Adipocyte (in vitro differentiated cells): ENCODE results near the gene NMRK1.
A peak's percentile ranks its signal among the peaks of the same experiment; 100 is the strongest.

Experiments used
- DNase-seq: peaks from one replicate; pipeline ENCODE4 v3.0.0-alpha.2; 2015; ENCODE audit warnings: low read depth
- H3K27me3 ChIP-seq: replicated peaks from 2 replicates; pipeline ENCODE4 v1.7.0; 2013; ENCODE audit warnings: mild to moderate bottlenecking, low read length, moderate library complexity; ENCODE audit not compliant: control insufficient read depth, insufficient read depth
- H3K36me3 ChIP-seq: 2 replicates; pipeline ENCODE4 v1.7.0; 2013; ENCODE audit warnings: low read length, mild to moderate bottlenecking, moderate library complexity; ENCODE audit not compliant: control insufficient read depth, insufficient read depth, severe bottlenecking
- H3K4me1 ChIP-seq: 2 replicates; pipeline ENCODE4 v1.7.0; 2013; ENCODE audit warnings: mild to moderate bottlenecking, low read length, moderate library complexity; ENCODE audit not compliant: control insufficient read depth, insufficient read depth
- H3K4me3 ChIP-seq: 2 replicates; pipeline ENCODE4 v1.7.0; 2013; ENCODE audit warnings: mild to moderate bottlenecking, low read length, moderate library complexity
- H3K9ac ChIP-seq: 2 replicates; pipeline ENCODE4 v1.7.0; 2013; ENCODE audit warnings: mild to moderate bottlenecking, low read length, moderate library complexity
- H3K9me3 ChIP-seq: 2 replicates; pipeline ENCODE4 v1.7.0; 2013; ENCODE audit warnings: mild to moderate bottlenecking, low read length, moderate library complexity; ENCODE audit not compliant: control insufficient read depth

NMRK1 gene

DNA sequence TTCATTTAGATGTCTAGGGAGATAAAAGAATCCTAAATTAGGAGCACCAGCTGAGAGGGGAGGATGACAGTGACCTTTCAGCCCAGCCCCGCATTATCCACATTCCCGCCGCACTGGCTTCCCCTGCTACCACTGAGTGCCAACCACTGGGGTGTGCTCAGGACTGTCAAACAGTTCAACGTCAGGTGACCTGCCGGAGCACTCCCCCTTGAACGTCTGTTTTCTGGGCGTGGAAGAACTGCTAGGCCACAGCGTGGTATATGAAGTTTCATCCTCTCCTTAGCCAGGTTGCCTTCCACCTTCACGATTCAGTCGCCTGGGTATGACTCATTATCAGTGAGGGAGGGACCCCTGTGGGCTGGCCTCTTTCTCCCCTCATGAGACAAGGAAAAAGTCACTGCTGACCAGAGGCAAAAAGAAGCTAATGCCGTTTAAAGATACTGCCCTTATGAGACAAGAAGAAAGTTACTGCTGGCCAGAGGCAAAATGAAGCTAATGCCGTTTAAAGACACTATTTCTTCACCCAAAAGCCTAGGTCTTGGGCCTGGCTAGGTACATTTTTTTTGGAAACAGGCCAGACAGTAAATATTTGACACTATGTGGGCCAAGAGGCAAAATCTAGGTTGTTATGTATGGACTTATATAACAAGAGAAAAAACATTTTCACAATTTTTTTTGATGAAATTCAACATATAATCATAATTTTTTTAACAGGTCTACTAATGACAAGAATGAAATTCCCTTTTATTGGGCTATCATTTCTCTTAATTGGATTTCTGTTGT lies 4.6 kb downstream of the NMRK1 start:
- H3K36me3 ChIP-seq, result peaks cover 4% of the 10 kb centered on the region
- no peak overlapping the region for H3K4me3 ChIP-seq
- no peak overlapping the region for H3K9ac ChIP-seq
- H3K27me3 ChIP-seq, result no peaks in the 10 kb centered on the region
- no peaks in the 10 kb centered on the region for H3K9me3 ChIP-seq
- DNase-seq, result no peak
- H3K4me1 ChIP-seq, result peaks cover 17% of the 10 kb centered on the region

DNA sequence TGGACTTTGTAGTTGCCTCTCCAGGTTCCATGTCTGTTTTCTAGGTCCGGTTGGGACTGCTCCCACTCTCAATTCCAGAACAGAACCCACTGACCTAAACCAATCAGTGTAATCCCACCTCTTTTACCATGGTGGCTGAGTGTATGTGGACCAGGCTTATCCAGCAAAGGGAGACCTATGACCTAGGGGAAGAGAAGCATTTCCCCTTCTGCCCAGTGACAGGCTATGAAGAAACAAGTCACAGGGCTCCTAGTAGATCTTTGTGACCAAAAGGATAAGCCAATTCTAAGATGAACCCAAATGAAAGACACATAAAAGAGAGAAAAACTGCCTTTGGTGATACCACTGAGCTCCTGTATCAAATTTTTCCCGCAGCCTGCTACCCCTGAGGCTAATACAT lies 6.3 kb downstream of the NMRK1 start:
- H3K36me3 ChIP-seq, result peaks cover 4% of the 10 kb centered on the region
- H3K27me3 ChIP-seq, result no peaks in the 10 kb centered on the region
- no peak overlapping the region for H3K9ac ChIP-seq
- no peak for DNase-seq
- no peak overlapping the region for H3K4me3 ChIP-seq
- H3K9me3 ChIP-seq, result no peaks in the 10 kb centered on the region
- H3K4me1 ChIP-seq, result peaks cover 17% of the 10 kb centered on the region

DNA sequence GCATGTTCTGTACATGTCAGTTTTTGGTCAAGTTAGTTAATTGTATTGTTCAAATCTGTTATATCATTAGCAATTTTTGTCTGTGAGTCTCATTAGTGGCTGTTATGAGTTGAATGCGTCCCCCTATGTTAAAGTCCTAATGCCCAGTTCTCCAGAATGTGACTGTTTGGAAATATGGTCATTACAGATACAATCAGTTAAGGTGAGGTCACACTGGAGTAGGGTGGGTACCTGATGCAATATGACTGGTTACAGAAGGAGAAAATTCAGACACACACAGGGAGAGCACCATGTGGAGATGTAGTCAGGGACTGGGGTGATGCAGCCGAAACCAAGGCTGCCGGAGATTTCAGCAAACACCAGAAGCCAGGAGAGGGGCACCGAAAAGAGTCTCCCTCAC lies 15.1 kb downstream of the NMRK1 start:
- Histone ChIP-seq H3K4me1 (peaks cover 7% of the 10 kb centered on the region), H3K27me3 (no peaks in the 10 kb centered on the region), H3K36me3 (peaks cover 4% of the 10 kb centered on the region), H3K9ac (no peak overlapping the region), H3K9me3 (no peaks in the 10 kb centered on the region), H3K4me3 (no peak overlapping the region)
- DNase-seq, result no peak

DNA sequence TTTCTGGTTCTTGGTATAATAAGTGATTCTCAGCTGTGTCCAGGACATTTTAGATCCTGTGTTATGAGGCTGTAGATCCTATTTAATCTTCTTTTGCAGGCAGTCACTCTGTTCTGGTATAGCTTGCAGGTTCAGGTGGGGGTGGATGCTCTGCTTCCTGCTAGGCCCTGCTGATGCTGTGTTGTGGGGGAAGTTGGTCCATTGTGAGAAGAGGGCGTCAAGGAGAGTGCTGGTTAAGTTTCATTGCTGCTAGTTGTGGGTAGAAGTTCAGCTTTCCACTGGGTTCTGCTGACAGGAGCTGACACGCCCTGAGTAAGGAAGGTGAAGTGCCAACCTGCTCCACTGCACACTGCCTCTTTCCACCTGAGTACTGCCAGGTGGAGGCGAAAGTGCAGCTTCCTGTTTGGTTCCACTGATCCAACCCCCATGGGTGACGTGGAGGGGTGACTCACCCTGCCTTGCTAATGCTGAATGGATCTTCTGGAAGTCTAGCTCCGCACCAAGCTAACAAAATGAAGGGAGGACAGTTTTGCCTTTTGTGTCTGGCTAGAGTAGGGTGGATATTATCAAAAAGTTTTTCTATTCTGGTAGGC lies 16.3 kb downstream of the NMRK1 start:
- H3K9ac ChIP-seq, result no peak overlapping the region
- H3K27me3 ChIP-seq, result no peaks in the 10 kb centered on the region
- peaks cover 7% of the 10 kb centered on the region for H3K4me1 ChIP-seq
- H3K36me3 ChIP-seq, result peaks cover 7% of the 10 kb centered on the region
- no peak overlapping the region for H3K4me3 ChIP-seq
- H3K9me3 ChIP-seq, result no peaks in the 10 kb centered on the region
- DNase-seq, result no peak

DNA sequence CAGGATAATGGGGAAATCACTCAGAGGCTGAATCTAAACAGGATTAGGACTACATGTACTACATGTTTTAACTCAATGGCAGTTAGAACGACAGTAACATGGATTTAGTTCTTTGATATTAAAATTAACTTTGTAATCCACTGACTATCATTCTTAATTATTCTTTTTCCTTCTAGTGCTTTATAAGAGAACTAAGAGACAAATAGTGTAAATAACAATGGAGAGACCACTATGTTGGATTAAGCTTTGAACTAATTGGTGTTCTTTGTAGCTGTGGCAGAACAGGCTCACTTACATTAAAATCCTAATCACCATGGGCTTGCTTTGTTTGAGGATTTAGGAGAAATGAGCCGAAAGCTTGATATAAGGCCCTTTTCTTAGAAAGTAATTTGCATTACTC lies 18.8 kb downstream of the NMRK1 start:
- Histone ChIP-seq H3K9me3 (no peaks in the 10 kb centered on the region), H3K4me1 (peaks cover 8% of the 10 kb centered on the region), H3K4me3 (no peak overlapping the region), H3K9ac (no peak overlapping the region), H3K36me3 (peaks cover 12% of the 10 kb centered on the region), H3K27me3 (no peaks in the 10 kb centered on the region)
- DNase-seq, result no peak

DNA sequence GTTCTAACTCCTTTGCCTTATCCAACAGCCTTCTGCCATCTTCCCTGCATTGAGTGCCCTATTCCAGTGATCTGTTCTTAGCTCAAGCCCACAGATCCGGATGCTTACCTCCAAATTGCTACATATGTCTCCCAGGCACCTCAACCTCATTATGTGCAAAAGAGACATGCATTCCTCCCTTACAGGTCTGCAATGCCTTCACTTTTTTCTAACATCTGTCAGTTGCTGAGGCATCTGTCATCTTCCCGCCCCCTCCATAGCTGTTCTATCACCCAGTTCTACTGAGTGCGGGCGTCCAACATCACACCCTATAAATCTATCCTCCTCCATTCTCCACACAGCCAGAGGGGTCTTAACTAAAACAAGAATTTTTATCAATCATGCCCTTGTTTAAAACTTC lies 20.1 kb downstream of the NMRK1 start:
- H3K4me1 ChIP-seq, result peaks cover 11% of the 10 kb centered on the region
- no peak overlapping the region for H3K9ac ChIP-seq
- DNase-seq, result no peak
- peaks cover 12% of the 10 kb centered on the region for H3K36me3 ChIP-seq
- no peak overlapping the region for H3K4me3 ChIP-seq
- no peaks in the 10 kb centered on the region for H3K27me3 ChIP-seq
- H3K9me3 ChIP-seq, result no peaks in the 10 kb centered on the region

DNA sequence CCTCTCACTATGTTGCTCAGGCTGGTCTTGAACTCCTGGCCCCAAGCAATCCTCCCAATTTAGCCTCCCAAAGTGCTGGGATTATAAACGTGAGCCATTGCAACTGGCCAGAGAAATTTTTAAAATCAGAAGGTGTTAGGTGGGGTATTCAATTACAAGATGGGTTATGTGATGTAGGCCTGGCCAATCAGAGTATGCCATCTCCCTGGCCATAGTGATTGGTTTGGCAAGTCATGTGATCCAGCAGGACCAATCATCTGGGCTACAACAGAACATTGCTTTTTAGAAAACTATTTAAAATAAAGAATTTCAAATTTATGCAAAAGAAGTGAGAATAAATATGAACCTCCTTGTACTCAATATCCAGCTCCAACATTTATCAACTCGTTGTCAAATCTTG lies 22.4 kb downstream of the NMRK1 start:
- DNase-seq, result no peak
- Histone ChIP-seq H3K9me3 (no peaks in the 10 kb centered on the region), H3K36me3 (peaks cover 12% of the 10 kb centered on the region), H3K27me3 (no peaks in the 10 kb centered on the region), H3K9ac (no peak overlapping the region), H3K4me3 (no peak overlapping the region), H3K4me1 (peaks cover 11% of the 10 kb centered on the region)

DNA sequence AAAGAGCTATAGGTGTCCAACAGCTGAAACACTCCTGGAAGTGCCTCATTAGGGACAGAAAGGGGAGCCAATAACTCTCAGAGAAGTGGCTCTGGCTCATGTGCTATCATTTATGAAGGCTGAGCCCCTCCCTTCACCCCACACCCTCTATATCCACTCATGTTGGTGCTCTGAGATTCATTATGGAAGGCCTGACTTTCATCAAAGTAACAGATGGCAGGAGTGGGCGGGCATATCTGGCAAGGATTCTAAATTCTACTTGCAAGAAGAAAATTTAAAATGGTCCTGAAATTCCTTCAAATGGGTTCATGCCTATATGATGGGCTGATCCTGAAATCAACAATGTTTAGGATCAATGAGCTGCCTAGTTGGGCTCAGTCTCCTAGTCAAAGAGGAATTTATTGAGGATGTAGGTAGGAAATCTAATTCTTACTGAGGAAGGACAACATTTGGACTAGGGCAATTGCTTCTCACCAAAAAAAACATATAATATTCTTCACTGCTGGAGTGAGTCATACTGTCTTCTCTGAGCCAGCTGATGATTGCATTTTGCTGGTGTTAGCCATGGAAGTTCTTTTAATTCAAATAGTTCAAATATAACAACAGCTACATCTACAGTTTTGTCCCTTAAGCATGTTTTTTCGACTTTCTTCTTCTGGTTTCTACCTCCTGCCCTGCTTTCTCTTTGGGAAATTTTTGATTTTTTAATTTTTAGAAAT lies 23.5 kb downstream of the NMRK1 start:
- no peaks in the 10 kb centered on the region for H3K27me3 ChIP-seq
- H3K9me3 ChIP-seq, result no peaks in the 10 kb centered on the region
- H3K4me3 ChIP-seq, result no peak overlapping the region
- peaks cover 11% of the 10 kb centered on the region for H3K4me1 ChIP-seq
- no peak overlapping the region for H3K9ac ChIP-seq
- peak; percentile 72 for DNase-seq
- H3K36me3 ChIP-seq, result peaks cover 12% of the 10 kb centered on the region

DNA sequence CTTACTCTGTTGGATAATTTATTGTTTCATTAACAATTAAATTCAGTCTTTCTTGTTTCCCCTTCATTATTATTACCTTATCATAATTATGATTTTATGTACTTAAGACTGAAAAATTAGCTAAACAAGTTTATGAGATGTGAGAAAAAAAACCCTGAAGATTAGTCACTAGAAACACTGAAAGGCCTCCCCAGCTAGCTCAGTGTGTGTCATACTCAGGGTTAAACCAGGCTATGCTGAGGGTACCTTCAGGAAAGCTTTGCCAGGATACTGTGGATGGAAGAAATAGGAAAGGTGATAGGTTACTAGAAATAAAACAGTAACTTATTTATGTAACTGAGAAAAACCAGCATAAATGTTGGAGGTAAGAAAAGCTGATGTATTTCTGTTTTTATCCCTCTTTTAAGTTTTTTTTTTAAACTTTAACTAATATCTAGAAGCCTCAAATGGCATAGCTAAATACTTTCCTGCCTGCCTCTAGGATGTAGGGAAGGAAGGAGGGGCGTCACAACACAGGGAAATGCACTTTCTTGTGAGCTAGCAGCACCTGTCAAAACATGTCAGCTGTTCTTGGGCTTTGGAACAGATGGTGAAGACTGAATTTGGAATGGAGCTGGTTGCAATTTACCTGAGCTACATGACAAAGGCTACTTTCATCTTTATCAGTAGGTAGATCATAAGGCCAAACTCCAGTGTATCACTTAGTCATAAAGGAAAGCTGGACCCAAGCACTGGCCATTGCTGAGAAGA lies 24.2 kb downstream of the NMRK1 start:
- Histone ChIP-seq H3K27me3 (no peaks in the 10 kb centered on the region), H3K4me1 (peaks cover 11% of the 10 kb centered on the region), H3K9me3 (no peaks in the 10 kb centered on the region), H3K36me3 (peaks cover 10% of the 10 kb centered on the region), H3K4me3 (no peak overlapping the region), H3K9ac (no peak overlapping the region)
- DNase-seq, result no peak

DNA sequence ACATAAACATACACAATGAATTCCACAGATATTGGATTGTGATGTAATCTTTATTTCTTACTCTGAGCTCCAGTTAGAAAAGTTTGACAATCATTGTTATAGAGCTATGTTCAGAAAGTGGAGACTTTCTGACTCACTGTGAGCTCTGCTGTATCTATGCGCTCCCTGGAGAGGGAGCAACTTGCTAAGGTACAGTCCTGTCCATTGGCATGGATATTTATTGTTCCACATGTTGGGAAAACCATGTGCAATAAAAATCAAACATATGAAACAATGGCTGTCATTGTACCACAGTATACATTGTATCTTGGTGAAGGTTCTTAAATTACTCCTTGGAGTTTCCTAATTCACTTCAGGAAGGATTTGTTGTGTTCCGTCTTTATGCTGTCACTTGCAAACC lies 26.8 kb downstream of the NMRK1 start:
- Histone ChIP-seq H3K9me3 (no peaks in the 10 kb centered on the region), H3K4me1 (peaks cover 11% of the 10 kb centered on the region), H3K4me3 (no peak overlapping the region), H3K9ac (no peak overlapping the region), H3K27me3 (no peaks in the 10 kb centered on the region), H3K36me3 (peaks cover 5% of the 10 kb centered on the region)
- no peak for DNase-seq
